GM12865 (cell line): ENCODE measurements around the gene ALKBH6.

Experiments
- DNase-seq: peaks from one replicate; pipeline ENCODE4 v3.0.0; 2010; ENCODE audit warnings: low read depth
- H3K4me3 ChIP-seq: 2 replicates; pipeline ENCODE4 v1.5.1; 2011; ENCODE audit warnings: mild to moderate bottlenecking, low read depth, low read length, control low read depth
- CTCF ChIP-seq: IDR thresholded peaks from 2 replicates; pipeline ENCODE4 v1.5.1; 2011; ENCODE audit warnings: low read length, control low read depth, low read depth, inconsistent platforms; ENCODE audit not compliant: insufficient read depth; ENCODE audit errors: missing control alignments

The ALKBH6 gene

GRCh38 chr19:36013280-36014011 lies 567 bp downstream of the ALKBH6 start:
- no peak for TF ChIP-seq CTCF
- peak overlapping the region; percentile 99 for H3K4me3 ChIP-seq
- no peak for DNase-seq

DNA sequence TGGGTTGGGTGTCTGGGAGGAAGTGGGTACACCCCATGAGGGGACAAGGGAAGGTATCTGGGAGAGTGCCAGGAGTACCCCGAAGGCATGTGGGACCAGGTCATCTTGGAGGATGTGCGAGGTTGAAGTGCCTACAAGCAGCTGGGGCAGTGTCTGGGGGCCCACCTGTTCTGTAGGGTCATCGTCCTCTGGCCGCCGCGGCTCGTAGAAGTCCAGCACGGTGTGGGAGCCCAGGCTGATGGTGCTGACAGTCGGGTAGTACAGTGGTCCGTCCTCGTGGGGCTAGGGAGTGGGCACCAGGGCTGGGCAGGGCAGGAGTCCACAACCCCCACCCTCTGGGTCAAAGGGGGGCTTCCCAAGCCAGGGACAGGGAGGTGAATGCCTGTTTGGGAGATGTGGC lies 3.6 kb downstream of the ALKBH6 start:
- no peak for DNase-seq
- TF ChIP-seq CTCF, result no peak
- no peak overlapping the region for H3K4me3 ChIP-seq

DNA sequence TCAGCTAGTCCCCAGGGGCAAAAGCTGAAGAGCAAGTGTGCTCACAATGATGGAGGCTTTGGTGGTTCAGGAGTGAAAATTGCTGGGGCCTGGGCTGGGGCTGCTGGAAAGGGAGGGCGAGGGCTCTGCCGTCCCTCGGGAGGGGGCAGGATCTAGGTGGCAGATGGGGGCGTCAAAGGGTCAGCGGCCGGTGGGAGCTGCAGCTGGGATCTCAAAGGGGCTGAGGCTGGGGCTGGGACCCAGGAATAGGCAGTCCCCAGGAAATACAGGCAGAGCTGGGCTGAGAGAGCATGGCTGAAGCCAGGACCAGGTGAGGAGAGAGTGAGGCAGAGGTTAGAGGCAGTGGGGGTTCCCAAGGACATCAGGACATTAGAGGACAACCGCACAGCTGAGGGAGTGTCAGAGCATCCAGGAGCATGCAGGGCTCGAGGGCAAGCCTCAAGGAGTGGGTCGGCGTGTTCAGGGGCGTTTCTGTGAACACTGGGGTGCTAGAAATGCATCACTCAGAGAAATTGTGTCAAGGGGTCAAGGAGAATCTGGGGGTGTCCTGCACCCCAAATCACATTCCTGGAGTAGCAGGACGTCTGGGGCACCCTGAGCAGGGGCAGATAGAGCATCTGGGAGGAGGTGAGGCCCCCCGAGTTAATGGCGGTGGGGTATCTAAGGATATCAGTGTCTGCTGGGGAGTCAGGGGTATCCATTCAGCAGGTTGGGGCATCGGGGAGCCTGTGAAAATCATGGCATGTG lies 4.2 kb downstream of the ALKBH6 start:
- peak overlapping the region; percentile 36 for H3K4me3 ChIP-seq
- no peak for DNase-seq
- TF ChIP-seq CTCF, result no peak

- no peak for TF ChIP-seq CTCF
- peak; percentile 66 for DNase-seq
- H3K4me3 ChIP-seq, result peak overlapping the region; percentile 42
Measured at GRCh38 chr19:36009220-36009619, 4.8 kb downstream of the ALKBH6 start.

- no peak for DNase-seq
- peak within 1 kb of the TSS; percentile 42 for H3K4me3 ChIP-seq
- TF ChIP-seq CTCF, result no peak
Measured at GRCh38 chr19:36008336-36008978, 5.6 kb downstream of the ALKBH6 start, which contains the start of gene SYNE4. SYNE4 (minus strand) TSS chr19:36008813; CDS start chr19:36008681, 132 bp downstream.

DNA sequence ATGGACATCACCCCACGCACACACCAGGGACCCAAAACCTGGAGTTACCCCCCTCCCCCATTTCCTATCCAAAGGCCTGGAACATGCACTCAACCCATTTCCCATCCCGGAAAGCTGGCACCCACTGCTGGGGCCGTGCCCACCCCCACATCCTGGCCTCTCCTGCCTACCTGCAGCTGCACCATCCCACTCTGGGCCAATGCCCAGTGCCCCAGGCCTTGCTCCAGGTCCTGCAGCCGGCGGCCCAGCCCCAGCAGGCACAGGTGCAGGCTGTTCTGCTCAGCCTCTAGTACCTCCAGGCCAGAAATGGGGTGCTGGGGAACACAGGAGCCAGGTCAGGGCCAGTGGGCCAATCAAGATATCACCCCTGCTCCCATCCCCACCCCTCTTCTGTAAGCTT lies 7.1 kb downstream of the ALKBH6 start:
- H3K4me3 ChIP-seq, result no peak overlapping the region
- DNase-seq, result no peak
- TF ChIP-seq CTCF, result no peak
